ENCODE results near the gene ZNF737.
A peak's percentile ranks its signal among the peaks of the same experiment; 100 is the strongest.
"Not testable (repeated sequence)": the region's sequence is repeated elsewhere in the genome, so short reads cannot be mapped to it uniquely, and the experiment has no call there.

ZNF737 gene

DNA sequence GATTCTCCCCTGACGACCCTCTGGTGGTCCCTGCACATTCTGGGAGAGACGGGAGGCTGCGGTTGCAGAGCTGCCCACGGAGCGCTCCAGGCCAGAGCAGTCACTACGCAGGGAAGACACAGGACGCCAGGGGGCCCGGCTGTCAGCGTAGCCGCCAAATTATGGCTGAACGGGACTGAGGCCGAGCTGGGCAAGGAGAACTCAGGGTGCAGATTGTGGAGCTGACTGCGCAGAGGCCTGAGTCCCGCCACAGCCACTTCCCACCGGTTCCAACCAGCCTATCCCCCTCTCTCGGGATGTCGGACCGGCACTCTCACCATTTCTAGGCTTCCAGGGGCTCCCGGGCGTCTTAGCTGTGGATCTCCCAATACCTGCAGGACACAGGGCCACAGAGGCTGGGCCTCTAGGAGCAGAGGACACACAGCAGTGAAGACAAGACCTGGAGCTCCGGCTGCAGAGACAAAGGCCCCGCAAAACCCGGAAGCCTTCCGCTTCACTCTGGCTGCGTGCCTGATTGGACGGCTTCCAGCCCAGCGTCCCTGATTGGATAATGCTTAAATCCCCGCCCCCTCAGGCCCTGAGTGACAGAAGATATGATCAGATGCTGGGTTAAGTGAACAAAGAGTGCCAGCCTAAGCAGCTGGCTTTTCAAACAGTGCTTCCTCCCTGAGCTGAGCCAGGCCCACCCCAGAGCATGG, at the start of gene ZNF737:
Gene ZNF737, minus strand, starts transcription at position 461 of the 698 bp plus-strand sequence. Its CDS starts 141 bp downstream, at position 320.
- DNase-seq (ENCODE audit: low read depth in 2 of 2), result peak; percentile 83 to 85

DNA sequence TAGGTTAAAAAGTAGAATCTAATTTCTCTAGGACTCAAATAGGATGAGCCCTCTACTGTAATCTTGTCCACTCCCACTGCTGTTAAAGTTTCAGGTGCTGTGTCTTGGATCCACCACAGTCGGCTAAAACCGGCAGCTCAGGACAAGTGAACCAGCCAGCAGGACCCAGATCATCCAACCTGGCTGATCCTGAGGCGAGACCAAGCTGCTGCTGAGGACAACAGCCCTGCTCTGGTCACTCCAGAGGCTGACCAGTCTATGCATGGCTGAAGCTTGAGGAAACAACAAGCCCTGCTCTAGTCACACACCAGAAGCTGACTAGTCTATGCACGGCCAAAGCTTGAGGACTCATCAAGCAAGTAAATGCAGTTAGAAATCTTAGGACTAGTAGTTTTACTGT, 49.4 kb upstream of the ZNF737 start:
- not testable (repeated sequence) for DNase-seq (ENCODE audit: low read depth in 2 of 2)

DNA sequence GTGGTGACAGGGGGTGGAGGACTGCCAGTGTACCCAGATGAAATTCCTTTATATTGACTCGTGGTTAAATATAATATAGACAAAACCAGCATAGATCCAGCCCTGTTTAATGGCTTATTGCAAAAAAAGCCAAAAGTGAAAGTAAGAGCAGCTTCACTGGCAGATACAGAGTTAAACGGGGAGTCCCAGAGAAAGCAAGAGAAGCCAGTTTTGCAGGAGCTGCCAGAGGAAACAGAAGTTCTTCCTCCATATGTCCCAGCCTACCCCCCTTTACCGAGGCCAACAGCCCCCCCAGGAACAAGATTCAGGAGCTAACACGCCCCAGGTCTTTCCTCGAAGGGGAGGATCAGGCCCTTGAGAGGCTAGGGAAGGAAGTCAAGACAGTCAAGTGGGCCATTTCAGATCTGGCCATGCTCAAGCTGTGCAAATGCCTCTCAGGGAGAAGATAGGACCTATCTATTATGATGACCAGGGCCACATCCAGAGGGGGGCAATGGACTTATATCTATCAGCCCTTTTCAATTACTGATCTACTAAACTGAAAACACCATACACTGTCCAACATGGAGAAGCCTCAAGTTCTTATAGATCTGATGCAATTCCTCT, 47.2 kb upstream of the ZNF737 start:
- no peak for DNase-seq (ENCODE audit: low read depth in 2 of 2)

DNA sequence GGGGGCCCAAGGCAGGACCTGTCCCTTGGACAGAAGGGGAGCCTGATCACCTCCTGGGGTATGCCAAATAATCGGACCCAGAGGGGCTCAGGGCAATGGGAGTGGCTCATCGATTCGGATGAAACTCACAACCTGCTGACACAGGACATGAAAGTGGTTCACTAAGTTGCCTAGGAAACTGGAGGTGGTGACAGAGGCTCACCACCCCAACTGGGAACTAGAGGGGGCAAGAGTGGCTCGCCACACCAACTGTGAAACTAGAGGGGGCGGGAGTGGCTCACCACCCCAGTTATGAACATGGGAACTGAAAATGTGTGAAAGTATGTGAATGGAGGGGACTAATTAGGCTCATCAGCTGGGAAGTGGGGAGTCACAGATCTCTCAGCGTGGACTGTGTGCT, 46.3 kb upstream of the ZNF737 start:
- no peak for DNase-seq (ENCODE audit: low read depth in 2 of 2)

DNA sequence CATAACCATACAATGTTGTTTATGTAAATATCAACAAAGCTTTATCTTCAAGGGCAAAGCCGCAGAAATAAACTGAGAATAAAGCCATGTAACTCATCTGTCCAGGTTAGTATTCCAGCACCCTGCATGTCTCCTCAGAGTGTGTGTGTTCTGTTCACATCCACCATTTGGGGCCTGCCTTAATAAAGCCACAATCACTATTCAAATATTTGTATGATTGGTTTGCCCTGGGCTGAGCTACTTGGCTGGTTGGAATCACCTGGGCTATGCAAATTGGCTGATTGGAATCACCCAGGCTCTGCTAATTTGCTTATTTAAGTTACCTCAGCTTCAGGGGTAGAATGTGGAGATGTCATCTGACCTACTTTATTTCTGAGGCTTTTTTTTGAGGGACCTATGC, 42.4 kb upstream of the ZNF737 start:
- DNase-seq (ENCODE audit: low read depth in 2 of 2), result no peak

DNA sequence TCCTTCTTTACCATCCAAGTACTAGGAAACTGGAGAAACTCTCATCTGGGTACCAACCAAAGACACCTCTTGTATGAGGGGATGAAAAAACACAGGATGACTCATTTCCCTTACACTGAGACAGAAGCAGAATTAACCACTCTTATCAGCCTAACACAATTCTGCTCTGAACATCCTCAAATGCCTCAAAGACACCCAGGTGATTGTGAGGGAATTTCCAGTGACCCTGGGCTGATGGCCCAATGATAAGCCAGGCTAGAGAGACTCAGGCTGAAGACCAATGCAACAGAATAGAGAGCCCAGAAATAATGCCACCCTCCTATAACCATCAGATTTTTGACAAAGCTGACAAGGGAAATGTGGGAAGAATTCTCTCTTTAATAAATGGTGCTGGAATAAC, 7.0 kb downstream of the ZNF737 start:
- no peak for DNase-seq (ENCODE audit: low read depth in 2 of 2)

DNA sequence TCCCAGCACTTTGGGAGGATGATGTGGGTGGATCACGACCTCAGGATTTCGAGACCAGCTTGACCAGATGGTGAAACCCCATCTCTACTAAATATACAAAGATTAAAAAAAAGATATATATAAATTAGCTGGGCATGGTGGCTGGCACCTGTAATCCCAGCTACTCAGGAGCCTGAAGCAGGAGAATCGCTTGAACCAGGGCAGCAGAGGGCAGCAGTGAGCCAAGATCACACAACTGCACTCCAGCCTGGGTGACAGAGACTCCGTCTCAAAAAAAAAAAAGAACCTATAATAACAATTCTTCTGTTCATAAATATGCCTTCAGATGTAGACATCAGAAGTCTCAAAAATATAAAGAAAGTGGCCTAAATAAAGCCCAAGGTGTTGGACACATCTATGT, 7.6 kb downstream of the ZNF737 start:
- DNase-seq (ENCODE audit: low read depth in 2 of 2), result no peak

DNA sequence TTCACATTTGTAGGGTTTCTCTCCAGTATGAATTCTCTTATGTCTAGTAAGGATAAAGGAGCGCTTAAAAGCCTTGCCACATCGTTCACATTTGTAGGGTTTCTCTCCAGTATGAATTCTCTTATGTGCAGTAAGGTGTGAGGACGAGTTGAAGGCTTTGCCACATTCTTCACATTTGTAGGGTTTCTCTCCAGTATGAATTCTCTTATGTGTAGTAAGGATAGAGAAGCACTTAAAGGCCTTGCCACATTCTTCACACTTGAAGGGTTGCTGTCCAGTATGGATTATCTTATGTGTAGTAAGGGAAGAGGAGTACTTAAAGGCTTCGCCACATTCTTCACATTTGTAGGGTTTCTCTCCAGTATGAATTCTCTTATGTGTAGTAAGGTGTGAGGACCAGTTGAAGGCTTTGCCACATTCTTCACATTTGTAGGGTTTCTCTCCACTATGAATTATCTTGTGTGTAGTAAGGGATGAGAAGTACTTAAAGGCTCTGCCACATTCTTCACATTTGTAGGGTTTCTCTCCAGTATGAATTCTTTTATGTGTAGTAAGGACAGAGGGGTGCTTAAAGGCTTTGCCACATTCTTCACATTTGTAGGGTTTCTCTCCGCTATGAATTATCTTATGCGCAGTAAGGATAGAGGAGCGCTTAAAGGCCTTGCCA, 20.8 kb downstream of the ZNF737 start:
- DNase-seq (ENCODE audit: low read depth in 2 of 2), result not testable (repeated sequence)

- DNase-seq (ENCODE audit: low read depth in 2 of 2), result not testable (repeated sequence)
Observed at GRCh38 chr19:20530303-20530702, 35.3 kb downstream of the ZNF737 start.

GRCh38 chr19:20513189-20513904, 52.2 kb downstream of the ZNF737 start:
- no peak for DNase-seq (ENCODE audit: low read depth in 2 of 2)

- no peak for DNase-seq (ENCODE audit: low read depth in 2 of 2)
Observed at GRCh38 chr19:20503476-20503875, 62.1 kb downstream of the ZNF737 start.

Data from stimulated activated CD8-positive, alpha-beta memory T cell treated with anti-CD3 and anti-CD28 coated beads, Interleukin-15, amount 100 ng/mL, for 48 hours (primary cell).